Measurements from ENCODE around the gene LEMD2.
A peak's percentile ranks its signal among the peaks of the same experiment; 100 is the strongest.

Gene LEMD2

DNA sequence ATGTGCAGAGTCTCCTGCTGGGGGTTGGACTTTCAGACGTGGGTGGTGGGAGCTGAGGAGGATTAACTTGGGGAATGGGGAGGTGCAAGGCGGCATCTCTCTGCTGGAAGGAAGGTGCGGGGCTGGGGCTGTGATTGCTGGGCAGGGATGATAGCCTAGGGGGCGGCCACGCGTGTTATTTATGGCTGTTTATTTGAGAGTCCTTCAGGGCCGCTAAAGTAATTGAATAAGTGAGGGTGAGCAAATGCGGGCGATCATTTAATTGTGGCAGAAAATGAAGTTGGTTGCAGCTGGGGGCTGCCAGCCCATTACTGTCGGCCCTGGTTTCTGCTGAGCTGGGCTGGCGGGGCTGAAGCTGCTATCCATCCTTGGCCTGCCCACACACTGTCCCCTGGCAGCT, 34.7 kb downstream of the LEMD2 start:
- DNase-seq: no peak

DNA sequence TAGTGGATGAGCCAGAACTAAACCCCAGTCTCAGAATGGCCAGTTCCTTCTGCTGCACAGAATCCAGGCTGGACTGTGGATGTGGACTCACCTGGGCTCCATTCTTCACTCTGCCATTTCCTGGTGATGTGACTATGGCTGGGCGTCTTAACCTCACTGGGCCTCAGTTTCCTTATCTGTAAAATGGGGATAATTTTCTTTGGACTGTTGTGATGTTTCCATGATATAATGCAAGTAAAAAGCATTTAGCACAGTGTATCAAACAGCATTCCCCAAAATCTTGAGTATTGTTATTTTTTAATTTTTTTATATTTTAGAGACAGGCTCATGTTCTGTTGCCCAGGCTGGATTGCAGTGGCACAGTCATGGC, 36.3 kb downstream of the LEMD2 start:
- no peak for DNase-seq

DNA sequence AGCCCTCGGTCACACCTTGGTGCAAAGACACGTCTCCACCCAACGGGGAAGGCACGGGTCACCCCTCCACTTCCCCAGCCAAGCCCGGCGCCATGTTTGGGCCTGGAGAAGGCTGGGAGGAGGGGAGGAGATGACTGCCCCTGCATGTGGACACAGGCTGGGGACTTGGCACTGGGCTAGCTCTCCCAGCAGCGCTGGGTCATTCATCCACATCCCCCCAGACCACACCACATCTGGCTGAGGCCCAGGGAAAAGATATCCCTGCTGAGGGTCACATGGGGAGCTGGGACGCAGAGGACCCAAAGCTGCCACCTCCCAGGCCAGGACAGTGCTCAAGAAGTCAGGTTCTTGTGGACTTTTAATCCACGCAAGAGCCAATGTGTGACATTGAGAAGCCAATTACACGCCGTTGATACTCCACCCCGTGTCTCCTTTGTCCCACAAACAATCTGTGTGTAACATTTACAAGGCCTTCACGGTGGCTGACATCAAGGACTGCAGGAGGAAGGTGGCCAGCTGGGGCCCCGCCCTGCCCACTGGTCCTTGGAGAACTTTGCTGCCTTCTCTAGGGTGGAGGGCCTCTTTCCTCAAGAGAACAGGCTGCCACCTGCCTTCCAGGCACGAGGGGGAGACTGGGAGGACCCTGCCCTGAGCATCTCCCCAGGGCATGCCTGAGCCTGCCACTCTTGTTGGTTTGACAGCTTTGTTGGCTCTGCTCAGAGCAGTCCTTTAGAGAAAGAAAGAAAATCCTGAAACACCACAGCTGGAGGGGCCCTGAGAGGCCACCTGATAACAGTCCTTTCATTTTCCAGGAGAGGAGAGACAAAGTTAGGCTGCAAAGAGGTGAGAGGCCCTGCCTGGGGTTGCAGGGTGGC, 36.9 kb downstream of the LEMD2 start:
- DNase-seq: no peak

DNA sequence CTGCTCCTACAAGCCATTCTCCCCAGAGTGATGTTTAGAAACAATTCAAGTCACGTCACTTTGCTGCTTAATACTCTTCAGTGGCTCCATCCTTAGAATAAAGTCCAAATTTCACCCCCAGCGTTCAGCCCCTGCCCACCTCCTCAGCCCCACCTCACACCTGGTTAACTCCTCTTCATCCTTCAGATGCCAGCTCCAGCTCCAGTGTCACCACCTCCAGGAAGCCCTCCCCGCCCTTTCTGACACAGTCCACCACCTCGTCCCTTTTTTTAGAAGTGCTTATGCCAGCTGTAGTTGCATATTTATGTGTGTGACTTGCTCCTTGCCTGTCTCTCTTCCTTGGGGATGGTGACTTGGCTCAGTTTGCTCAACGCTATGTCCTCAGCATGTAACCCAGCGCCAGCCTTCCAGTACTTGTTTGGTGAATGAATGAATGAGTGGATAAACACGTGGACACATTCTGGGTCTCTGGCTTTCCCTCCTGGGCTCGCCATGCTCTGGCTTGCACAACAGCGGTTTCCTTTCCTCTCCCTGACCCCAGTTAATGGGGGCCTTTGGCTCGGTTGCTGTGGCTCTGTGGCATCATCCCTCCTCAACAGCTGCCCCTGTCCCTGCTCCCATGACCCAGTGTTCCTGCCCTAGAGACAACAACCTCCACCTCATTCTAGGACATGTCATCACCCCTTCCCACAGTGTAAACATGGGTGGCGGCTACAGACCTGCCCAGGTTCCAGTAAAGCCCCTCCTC, 38.5 kb downstream of the LEMD2 start:
- no peak for DNase-seq

DNA sequence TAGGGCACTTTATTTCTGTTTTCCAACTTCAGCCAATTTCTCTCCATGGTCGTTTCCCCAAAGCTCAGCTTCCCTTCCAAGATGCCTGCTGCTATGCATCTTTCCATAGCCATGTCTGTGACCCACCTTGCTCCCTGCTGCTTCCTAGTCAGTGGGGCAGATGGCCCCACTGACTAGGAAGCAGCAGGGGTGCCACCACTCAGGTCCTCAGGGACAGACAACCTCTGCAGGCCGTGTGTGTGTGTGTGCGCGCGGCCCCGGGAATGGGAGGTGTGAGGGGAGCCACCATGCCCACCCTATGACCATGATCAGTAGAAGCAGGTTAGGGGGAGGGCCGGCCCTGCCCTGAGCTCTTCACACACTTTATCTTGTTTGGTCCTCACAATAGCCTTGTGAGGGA, 39.5 kb downstream of the LEMD2 start:
- DNase-seq: no peak

DNA sequence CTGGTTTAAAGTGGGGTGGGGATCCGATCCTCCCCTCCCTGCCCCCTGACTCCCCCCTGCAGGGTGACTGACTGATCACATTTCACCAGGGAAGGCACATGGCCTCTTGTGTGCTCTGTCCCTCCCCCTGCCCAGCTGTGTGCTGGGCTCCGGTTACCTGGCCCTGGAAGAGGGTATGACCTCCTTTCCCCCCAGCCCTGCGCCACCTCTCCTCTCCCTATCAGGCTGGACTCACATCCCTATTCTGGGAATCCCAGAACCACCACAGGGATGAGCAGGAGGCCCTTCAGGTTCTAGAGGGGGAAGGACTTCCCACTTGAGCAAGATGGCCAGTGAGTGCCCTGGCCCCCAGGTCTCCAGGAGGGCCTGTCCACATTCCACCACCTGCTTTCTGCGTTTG, 40.1 kb downstream of the LEMD2 start:
- DNase-seq: no peak

DNA sequence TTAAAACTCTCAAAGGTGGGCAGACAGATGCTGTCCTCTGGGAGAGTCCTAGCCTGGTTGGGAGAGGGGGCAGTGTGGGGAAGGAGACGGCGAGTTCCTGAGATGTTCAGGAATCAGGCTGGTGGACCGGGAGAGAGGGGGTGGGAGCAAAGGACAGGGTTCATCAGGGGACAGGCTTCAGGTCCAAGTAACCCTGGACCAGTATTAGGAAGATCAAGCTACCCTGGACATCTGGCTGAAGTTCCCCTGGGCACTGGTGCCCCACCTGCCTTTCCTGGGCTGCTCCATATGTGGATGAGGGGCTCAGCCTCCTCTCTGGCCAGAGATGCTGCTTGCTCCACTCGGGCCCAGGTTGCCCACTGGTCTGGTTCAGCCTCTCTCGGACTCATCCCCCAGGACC, 41.1 kb downstream of the LEMD2 start:
- no peak for DNase-seq

DNA sequence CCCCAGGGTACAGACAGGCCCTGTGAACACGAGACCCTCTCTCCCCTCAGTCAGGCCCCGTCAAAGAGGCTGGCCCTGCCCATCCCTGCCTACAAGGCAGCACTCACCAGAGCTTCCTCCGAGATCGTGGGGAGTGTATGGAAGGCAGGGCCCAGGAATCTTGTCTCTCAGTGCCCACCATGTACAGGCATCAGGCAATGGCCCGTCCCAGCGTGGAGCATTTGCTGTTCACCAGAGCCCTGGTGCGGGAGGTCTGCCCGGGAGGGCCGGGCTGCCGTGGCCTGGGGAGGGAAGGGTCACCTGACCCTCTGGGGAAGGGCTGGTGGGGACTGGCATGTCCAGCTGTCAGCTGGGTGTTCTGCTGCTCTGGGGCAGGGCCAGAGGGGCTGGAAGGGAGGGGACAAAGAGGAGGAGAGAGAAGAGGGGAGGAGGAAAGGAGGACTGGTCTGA, 42.3 kb downstream of the LEMD2 start, which contains the start of gene IP6K3:
Gene IP6K3, minus strand, starts transcription at position 255 of the 450 bp plus-strand sequence. CDS start 11,429 bp downstream, outside the sequence.
- DNase-seq: no peak

DNA sequence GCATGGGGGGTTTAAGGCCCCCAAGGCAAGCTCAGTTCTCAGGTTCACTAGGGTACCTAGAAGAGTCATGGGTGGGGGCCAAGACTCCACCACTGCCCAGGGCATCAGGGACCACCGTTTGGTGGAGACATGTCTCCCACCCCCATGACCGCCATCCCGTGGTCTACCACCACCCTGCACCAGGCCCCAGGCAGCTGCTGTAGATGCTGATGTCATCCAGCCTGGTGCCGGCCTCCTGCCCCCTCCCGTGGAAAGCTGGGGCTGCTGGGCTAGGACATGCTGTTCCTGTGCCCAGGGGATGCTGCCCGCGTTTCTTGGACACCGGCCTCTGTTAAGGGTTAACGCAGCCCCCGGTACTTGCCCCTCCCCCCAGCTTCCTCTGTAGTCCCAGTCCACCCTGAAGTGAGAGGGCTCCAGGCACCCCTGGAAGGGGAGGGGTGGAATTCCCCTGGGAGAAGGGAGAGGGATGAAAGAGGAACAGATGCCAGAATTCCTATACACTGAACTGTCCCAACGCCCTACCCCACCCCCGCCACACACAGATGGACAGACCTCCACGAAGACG, 42.8 kb downstream of the LEMD2 start:
- peak; percentile 48 for DNase-seq

DNA sequence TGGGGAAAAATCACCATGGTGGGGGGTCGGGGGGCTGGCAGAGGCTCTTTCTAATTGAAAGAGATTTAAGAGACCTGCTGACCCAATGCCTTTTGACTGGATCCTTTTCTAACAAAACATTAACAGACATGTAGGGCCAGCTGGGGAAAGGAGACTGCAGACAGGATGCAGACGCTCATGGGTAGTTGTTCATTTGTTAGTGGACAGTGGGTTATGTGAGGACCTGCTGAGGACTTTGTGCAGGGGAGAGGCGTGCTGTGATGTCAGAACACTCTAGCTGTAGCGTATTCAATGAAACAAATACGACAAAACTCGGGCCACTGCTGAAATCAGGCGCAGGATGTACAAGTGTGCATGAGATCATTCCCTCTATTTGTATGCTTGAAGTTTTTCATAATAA, 43.4 kb downstream of the LEMD2 start:
- DNase-seq: no peak

DNA sequence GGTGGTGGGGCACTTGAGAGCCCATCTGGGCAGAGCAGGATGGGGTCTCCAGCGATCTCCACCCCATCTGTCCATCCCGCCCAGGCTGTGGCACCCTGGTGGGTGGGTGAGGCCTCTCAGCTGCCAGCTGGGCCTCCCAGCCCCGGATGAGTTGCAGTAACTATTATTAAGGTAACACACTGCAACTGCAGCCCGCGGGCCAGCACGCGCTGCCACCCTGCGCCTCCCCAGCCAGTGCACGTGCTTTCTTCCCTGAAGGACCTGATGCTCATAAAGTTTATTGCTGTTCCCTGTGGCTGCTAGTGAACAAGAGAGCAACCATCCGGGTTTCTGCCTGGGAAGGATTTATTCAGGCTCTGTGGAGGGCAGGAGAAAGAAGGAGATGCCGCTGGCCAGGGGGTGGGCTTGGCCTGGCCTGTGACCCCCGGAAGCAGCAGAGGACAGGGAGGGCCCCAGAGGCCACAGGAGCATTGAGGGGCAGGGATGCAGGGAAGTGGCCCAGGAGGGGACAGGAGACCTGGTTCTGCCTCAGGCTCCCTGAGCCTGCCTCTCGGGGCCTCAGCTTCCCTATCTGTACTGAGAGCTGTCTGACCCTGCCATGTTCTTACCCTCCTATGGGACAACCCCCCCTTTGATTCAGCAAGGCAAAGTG, 43.9 kb downstream of the LEMD2 start:
- no peak for DNase-seq

DNA sequence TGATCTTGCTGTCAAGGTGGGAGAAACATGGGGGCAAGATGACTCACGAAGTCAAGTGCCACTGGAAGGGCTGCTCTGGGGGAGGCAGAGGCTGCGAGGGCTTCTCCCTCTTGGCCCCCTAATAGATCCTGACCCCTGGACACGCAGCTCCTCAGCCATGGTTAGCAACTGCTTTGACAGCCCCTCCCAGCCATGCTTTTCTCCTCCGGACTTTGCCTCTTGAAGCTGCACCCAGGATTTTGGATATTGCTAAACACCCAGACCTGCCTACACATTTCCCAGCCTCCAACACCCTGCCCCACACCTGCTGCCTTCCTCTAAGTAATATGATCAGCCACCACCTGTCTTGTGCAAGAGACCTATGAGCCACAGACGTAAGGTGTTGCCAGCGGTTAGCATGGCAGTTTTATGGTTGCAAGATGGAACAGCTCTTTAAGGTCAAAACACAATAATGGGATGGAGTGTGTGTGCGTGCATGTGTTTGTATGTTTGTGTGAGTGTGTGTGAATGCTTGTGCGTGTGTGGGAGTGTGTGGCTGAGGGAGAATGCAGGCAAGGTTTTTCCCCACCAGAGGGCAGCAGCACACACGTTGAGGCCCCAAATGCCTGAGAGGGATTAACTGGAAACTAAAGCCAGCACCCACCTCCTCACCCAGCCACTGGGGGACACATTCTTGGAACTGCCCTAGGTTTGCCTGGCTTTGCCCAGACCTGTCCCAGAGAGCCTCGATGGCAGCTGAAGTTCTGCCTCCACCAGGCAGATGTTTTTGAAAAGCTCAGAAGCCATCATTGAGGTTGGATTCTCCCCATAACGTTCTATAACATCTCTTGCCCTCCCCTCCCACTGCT, 44.7 kb downstream of the LEMD2 start:
- peak; percentile 67 for DNase-seq

DNA sequence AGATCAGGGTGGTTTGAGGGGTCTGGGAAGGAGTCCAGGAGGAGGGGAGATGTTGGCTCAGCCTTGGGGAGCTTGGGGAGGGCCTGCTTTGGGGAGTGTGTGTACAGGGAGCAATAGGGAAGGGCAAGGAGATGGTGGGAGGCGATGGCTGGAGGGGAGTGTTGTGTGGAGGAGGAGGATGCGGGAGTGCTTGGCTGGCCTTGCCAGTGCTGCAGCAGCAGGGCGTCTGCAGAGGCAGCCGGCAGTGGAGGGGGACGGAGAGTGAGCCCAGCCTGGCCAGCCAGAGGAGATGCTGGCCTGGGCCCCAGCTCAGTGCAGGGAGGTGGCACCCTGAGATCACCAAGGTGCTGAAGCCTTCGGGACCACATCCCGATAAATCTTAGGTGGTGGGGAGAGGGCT, 46.1 kb downstream of the LEMD2 start:
- DNase-seq: no peak

DNA sequence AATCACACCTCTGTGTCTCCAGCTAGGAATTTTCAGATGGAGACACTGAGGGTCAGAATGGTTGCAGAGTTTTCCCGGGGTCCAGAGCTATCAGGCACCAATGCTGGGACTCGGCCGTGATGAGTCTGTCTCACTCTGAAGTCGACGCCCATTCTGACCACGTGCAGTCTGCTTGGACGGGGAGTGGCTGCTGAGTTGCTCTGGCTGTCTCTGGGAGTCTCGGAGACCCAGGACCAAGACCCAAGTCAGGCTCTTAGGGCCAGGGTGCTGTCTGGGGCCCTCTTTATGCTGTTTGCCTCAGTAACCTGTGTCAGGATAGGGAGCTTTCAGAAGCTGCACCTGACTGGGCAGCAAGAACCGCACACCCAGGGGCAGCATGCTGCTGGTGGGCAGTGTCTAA, 46.8 kb downstream of the LEMD2 start:
- DNase-seq: no peak

DNA sequence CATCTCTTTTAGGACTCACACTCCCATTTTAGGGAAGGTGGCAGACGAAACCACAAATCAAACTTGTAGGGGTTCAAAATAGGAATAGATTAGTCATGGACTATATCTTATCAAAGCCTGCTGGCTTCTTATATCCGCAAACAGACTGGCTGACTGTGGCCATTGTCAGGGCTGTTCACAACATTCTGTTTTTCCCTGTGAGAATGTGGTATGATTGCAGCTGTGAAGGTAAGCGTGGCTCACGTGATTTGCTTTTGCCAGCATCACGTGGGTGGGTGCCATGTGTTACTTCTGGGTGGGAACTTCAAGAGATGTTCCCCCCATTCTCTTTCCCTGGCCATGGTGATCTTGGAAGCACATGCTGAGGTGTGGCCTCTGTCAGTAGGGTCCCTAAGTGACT, 48.1 kb downstream of the LEMD2 start:
- no peak for DNase-seq

DNA sequence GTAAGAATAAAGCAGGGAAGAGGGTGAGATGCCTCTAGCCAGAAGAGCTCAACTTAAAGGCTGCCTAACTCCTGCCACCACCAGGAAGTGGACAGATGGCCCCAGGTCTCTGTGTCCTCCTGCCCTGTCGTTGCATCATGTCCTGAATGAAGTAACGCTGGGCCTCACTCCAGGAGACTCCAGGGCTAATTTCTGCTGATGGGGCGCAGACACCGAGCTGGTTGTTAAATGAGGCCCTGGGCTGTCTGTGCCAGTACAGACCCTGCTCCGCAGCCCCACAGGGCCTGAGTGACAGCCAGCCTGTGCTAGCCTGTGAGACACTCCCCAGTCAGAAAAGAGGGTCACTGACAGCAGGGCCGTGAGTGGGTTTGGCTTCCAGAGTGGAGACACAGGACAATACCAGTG, 48.7 kb downstream of the LEMD2 start:
- no peak for DNase-seq

DNA sequence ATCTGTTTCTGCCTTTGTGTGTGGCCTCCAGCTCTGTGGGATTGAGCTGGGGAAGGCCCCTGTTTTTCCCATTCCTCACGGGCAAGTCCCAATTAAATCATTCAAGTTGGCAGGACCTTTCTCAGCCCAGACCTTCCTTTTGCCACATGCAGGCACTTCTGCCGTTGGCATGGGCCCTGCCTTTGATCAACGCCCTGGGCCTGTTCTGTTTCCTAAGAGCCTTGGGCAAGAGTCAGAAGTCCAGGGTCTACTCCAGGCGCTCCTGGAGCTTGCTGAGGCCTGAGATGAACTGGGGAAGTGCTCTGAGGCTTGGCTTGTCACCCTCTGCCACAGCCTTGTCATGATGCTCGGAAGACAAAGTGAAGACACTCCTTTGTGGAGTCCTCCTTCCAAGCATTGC, 49.4 kb downstream of the LEMD2 start:
- no peak for DNase-seq

DNA sequence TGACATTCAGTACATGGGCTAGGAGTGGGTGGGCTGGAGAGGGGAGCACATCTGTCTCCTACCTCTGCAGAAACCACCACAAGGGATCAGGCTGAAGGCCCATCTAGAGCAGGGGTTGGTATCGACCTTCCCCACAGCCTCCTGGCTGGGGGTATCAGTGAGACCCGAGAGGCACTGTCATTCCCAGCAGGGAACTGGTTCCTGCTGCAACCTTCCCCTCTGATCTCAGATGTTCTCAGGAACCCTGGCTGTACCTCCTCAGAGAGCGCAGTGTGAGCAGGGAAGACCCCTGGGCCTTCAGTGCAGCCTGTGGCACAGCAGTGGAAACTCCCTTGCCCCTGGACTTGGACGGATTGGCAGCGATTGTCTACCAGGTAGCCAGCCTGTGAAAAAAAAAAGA, 50.1 kb downstream of the LEMD2 start:
- no peak for DNase-seq

DNA sequence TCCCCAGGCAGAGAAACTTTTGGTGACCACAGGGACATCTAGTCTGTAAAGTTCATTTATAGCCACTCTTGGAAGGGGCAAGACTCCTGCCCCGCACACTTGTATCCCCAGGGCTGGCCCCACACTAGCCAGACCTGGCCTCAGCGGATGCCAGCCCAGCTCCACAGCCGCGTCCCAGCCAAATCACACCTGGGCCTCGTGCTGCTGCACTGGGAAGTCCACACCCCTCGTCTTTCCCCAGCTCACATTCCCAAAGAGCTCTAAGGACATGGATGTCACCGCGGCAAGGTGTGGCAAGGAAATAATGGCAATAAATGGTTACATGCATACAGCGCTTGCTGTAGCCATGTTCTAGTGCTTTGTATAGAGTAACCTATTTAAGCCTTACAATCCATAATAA, 50.8 kb downstream of the LEMD2 start:
- DNase-seq: no peak

DNA sequence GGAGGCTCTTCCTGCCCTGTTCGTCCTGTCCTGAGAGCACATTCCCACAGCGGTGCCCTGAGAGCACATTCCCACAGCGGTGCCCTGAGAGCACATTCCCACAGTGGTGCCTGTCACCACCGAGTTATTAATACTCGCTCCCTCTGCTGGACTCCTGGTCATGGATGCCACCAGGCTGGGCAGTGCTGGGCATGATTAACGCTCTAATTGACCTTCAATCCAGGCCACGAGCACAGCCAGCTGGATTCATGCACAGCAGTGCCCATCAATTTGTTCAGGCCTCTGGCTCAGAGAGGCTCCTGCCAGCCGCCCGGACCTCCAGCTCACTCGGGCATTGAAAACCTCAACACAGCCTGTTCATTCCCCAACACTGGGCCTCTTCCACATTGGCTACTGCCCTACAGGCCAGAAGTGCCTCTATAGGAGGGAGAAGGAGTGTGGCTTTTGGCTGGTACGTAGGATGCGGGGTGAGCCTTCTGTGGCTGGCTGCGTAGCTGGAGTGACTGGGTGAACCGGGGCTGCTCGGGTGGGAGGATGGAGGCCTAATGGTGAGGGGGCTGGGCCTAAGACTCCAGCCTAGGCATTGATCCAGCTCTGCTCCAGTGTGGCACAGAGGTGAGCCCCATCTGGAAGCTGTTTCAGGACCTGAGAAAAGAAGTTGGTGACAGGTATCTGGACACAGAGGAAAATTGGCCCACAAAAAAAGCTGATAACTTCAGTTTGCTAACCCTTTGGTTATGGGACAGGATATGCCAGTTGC, 51.5 kb downstream of the LEMD2 start:
- no peak for DNase-seq

DNA sequence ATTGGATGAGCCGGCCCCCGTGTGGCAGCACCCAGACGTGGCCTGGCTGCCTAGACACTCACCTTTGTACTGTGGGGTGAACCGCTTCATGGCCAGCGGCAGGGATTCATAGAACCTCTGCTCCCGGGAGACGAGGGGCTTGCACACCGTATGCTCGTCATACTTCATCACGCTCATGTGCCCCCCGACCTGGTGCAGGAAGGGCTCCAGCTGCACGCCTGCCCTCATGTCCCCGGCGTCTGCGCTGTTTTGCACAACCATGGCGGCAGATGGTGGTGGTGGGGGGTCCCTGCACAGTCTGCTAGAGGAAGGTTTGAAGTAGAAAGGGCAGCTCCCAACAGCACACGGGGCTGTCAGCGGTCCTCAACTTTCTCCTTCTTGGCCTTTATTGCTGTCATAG, 53.7 kb downstream of the LEMD2 start:
- DNase-seq: no peak

DNA sequence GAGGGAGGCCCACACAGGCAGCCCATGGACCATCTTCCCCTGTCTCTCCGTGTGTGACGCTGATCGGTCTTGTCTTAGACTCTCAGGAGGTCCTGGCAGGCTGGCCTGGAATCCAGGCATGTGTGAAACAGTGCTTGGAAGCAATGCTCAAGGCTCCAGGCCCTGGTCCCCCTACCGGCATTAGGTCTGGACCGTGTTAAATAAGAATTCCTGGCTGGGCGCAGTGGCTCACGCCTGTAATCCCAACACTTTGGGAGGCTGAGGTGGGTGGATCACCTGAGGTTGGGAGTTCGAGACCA, 55.3 kb downstream of the LEMD2 start:
- DNase-seq: no peak
